ENCODE data around the gene GAP43.

The GAP43 gene

GRCh38 chr3:115680803-115681345 lies 57.6 kb downstream of the GAP43 start:
- H3K9me3 ChIP-seq (ENCODE audit: insufficient read depth, low read length), result no peaks in the 10 kb centered on the region
- no peaks in the 10 kb centered on the region for H3K27me3 ChIP-seq (ENCODE audit: low read length)
- no peak overlapping the region for H3K4me3 ChIP-seq (ENCODE audit: insufficient read depth, low read length, poor library complexity, severe bottlenecking)
- H2AFZ ChIP-seq (ENCODE audit: low read depth, low read length, severe bottlenecking), result no peak overlapping the region
- H4K20me1 ChIP-seq (ENCODE audit: low read depth, low read length), result no peaks in the 10 kb centered on the region
- H3K9ac ChIP-seq (ENCODE audit: low read length), result no peak overlapping the region
- TF ChIP-seq EZH2phosphoT487 (conservative IDR thresholded peaks at IDR 0.05; ENCODE audit: low read length) (no peak), CTCF (IDR thresholded peaks at IDR 0.05; ENCODE audit: insufficient read depth, low read length, poor library complexity, severe bottlenecking) (no peak)
- no peaks in the 10 kb centered on the region for H3F3A ChIP-seq (ENCODE audit: insufficient read depth)
- H3K27ac ChIP-seq (ENCODE audit: low read depth, low read length), result no peak overlapping the region
- no peaks in the 10 kb centered on the region for H3K9me2 ChIP-seq (replicated peaks; ENCODE audit: insufficient read depth, low read length)
- no peak overlapping the region for H3K4me2 ChIP-seq (ENCODE audit: low read depth, low read length, poor library complexity, severe bottlenecking)
- no peaks in the 10 kb centered on the region for H3K79me2 ChIP-seq (ENCODE audit: insufficient read depth, low read length)
- no peaks in the 10 kb centered on the region for H3K36me3 ChIP-seq (ENCODE audit: low read length)

GRCh38 chr3:115681736-115682135 lies 58.4 kb downstream of the GAP43 start:
- TF ChIP-seq CTCF (IDR thresholded peaks at IDR 0.05; ENCODE audit: insufficient read depth, low read length, poor library complexity, severe bottlenecking), result no peak
- no peak for TF ChIP-seq EZH2phosphoT487 (conservative IDR thresholded peaks at IDR 0.05; ENCODE audit: low read length)
- Histone ChIP-seq H3K9ac (ENCODE audit: low read length) (no peak overlapping the region), H3K9me2 (replicated peaks; ENCODE audit: insufficient read depth, low read length) (no peaks in the 10 kb centered on the region), H3K9me3 (ENCODE audit: insufficient read depth, low read length) (no peaks in the 10 kb centered on the region), H3K79me2 (ENCODE audit: insufficient read depth, low read length) (no peaks in the 10 kb centered on the region), H3K4me3 (ENCODE audit: insufficient read depth, low read length, poor library complexity, severe bottlenecking) (no peak overlapping the region), H3K36me3 (ENCODE audit: low read length) (no peaks in the 10 kb centered on the region), H3K27ac (ENCODE audit: low read depth, low read length) (no peak overlapping the region), H3F3A (ENCODE audit: insufficient read depth) (no peaks in the 10 kb centered on the region), H3K4me2 (ENCODE audit: low read depth, low read length, poor library complexity, severe bottlenecking) (no peak overlapping the region), H3K27me3 (ENCODE audit: low read length) (no peaks in the 10 kb centered on the region), H4K20me1 (ENCODE audit: low read depth, low read length) (no peaks in the 10 kb centered on the region), H2AFZ (ENCODE audit: low read depth, low read length, severe bottlenecking) (no peak overlapping the region)

GRCh38 chr3:115683305-115683704 lies 60.0 kb downstream of the GAP43 start:
- Histone ChIP-seq H3K4me2 (ENCODE audit: low read depth, low read length, poor library complexity, severe bottlenecking) (no peak overlapping the region), H3K27ac (ENCODE audit: low read depth, low read length) (no peak overlapping the region), H3F3A (ENCODE audit: insufficient read depth) (no peaks in the 10 kb centered on the region), H3K9me2 (replicated peaks; ENCODE audit: insufficient read depth, low read length) (no peaks in the 10 kb centered on the region), H2AFZ (ENCODE audit: low read depth, low read length, severe bottlenecking) (no peak overlapping the region), H3K27me3 (ENCODE audit: low read length) (no peaks in the 10 kb centered on the region), H3K79me2 (ENCODE audit: insufficient read depth, low read length) (no peaks in the 10 kb centered on the region), H3K4me3 (ENCODE audit: insufficient read depth, low read length, poor library complexity, severe bottlenecking) (no peak overlapping the region), H3K36me3 (ENCODE audit: low read length) (no peaks in the 10 kb centered on the region), H3K9me3 (ENCODE audit: insufficient read depth, low read length) (no peaks in the 10 kb centered on the region), H4K20me1 (ENCODE audit: low read depth, low read length) (no peaks in the 10 kb centered on the region), H3K9ac (ENCODE audit: low read length) (no peak overlapping the region)
- TF ChIP-seq EZH2phosphoT487 (conservative IDR thresholded peaks at IDR 0.05; ENCODE audit: low read length), result no peak
- TF ChIP-seq CTCF (IDR thresholded peaks at IDR 0.05; ENCODE audit: insufficient read depth, low read length, poor library complexity, severe bottlenecking), result no peak
